NB4 (cell line): Measurements from ENCODE around the gene MPHOSPH9.

Experiments used
- CTCF ChIP-seq: IDR thresholded peaks from one replicate; pipeline ENCODE4 v1.5.1; 2012; ENCODE audit warnings: low read depth, low read length
- MAX ChIP-seq: IDR thresholded peaks from 2 replicates; pipeline ENCODE4 v1.6.1; 2011; ENCODE audit warnings: low read depth, low read length

- TF ChIP-seq MAX: no peak
- TF ChIP-seq CTCF: no peak
Measured at GRCh38 chr12:123180171-123180570, 52.8 kb downstream of the MPHOSPH9 start.
